ENCODE measurements around the gene TUBGCP3.

TUBGCP3 gene

DNA sequence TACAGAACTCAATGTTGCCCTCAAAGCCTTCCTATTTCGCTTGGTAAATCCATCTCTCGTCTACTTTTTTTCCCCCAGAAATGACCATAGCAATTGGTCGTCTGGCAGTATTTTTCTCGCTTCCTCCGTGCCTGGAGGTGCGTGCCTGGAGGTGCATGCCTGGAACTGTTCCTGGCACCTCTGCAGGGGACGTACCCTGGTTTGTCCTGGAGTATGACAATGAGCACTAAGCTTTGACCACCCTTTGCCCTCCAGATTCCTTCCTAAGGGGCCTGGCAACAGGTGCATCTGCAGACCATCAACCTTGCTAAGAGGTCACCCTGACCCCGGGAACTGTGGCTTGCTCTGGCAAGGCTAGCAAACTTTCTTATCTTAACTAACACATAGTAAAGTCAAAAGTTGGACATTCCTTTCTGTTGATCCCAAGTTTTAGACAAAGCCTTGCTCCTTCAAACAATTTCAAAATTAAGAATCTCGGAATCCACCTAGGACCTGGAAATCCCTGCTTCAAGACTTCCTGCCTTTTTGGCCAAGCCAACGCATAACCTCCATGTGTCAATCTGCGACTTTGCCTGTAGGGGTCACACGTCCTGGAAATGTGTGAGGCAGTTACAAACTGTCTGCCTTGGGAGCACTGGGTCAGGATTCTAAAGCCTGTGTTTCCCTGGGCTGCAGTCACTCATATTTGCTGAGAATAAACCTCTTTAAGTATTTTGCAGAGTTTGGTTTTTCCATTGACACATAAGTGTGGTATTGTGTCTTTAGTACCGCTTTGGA lies 28.8 kb upstream of the TUBGCP3 start:
- DNase-seq (ENCODE audit: low spot score), result peak; percentile 58

DNA sequence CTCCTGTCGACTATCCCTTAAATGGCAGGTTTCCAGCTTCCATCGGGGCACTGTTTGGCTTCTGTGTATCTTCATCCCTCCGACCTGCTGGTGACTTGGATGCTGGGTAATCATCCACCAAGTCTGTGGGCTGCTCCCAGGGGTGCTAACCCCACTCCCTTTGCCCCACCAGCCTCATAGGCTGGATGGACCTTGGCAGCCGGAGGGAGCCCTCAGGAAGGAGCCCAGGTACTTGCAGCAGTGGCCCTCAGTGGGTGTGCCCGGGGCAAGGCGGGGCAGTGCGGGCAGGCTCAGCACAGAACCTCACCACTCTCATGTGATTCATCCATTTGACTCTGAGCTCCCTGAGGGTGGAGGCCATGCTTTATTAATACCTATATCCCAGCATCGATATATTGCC lies 27.4 kb upstream of the TUBGCP3 start:
- DNase-seq (ENCODE audit: low spot score), result peak; percentile 31

DNA sequence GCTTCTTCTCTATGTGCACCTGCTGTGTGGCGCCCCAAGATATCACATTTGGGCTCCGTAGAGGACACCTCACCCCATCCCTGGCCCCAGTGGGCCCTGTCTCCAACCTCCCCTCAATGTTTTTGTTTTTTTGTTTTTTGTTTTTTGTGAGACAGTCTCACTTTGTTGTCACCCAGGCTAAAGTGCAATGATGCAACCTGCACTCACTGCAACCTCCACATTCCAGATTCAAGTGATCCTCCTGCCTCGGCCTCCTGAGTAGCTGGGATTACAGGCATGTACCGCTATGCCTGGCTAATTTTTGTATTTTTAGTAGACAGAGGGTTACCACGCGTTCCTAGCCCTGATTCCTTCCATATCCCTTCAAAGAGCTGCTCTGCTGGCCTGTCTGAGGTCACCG lies 26.9 kb upstream of the TUBGCP3 start:
- DNase-seq (ENCODE audit: low spot score), result no peak

DNA sequence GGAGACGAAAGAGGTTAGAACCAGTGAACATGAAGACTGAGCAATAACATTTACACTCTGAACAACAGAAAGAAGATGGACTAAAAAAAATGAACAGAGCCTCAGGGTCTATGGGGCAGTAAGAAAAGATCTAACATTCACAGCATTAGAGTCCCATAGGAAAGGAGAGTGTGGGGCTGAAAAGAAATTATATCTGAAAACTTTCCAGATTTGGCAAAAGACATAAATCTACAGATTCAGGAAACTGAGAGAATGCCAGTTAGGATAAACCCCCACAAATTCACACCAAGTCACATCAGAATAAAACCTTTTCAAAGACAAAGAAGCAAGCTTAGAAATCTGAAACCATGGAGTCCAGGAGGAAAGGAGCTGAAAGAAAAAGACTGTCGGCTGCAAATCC lies 20.3 kb upstream of the TUBGCP3 start:
- no peak for DNase-seq (ENCODE audit: low spot score)

DNA sequence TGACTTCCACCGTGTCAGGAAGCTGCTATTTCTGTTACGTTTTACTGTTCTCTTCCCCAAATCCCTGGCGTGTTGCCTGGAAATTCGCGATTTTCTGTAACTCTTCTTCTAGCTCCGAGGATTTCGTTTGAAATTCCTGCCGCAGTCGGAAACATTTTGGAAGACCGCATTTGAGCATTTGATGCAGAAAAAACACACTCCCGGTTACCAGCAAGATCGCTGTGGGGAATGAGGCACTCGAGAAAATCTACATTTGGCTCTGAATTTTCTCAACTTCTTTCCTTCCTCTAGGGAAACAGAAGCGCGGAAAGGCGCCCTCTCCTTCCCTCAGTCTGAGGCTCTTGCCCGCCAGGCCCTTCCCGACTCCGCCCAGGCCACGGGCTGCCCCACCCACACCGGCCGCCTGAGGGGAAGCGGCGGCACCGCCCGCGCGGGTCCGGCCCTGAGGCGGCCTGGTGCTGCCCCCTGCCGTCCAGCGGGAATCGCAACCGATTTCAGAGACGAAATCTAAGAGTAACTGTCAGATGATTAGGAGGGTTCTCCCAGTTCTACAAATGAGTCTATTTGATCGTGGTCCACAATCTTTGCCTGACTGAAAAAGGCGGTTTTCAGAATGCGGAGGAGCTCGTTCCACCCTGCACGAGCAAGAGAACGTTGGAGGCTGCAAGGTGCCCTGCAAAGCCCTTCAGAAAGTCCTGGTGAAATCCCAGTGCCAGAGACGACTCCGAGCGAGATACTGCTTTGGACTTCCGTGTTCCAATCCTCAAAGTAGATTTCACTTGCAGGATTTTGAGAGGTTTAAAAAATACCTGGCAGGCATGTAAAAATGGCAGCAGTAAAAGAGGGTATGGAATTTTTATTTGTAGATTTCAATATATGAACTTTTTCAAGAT lies 18.4 kb upstream of the TUBGCP3 start:
- DNase-seq (ENCODE audit: low spot score), result peak; percentile 93

DNA sequence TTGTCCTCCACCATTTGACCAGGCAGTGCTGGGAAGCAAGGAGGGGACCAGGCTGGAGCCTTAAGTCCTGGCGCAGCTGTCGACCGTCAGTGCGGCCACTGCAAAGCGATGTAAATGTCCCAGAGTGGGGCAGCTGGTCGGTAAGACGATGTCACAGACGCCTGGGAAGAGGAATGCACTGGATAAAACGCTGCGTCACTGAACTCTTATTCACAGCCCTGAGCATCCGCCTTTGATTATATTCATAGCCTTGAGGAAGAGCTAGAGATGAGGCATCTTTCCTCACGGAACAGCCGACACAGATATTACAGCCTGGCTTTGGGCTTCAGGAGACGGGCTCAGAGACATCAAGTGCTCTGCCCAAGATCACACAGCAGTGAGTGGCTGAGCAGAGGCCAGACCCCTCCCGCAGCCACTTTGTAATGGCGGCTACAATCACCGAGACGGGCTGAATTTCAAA lies 17.6 kb upstream of the TUBGCP3 start:
- DNase-seq (ENCODE audit: low spot score), result no peak

DNA sequence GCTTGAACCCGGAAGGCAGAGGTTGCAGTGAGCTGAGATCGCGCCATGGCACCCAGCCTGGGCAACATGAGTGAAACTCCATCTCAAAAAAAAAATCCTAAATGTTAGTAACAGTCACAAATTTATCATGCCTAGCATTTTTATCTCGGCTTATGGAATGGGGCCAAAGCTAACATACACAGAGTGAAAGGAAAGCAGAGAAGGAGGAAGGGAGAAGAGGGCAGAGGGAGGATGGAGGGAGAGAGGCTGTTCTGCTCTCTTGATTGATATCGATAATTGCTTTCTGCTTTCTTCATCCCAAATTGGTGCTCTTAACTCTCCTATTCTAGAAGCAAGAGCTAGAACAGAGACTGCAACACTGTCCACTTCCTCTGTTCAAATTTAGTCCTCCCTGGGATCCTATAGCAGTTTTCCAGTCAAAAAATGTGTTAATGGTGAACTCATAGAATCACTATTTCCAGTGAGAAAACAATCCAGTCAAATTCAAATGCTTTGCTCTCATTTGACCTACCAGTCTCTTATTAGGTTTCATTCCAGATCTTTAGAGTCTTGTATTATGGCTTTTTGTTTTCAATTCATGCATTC lies 15.8 kb upstream of the TUBGCP3 start:
- no peak for DNase-seq (ENCODE audit: low spot score)

DNA sequence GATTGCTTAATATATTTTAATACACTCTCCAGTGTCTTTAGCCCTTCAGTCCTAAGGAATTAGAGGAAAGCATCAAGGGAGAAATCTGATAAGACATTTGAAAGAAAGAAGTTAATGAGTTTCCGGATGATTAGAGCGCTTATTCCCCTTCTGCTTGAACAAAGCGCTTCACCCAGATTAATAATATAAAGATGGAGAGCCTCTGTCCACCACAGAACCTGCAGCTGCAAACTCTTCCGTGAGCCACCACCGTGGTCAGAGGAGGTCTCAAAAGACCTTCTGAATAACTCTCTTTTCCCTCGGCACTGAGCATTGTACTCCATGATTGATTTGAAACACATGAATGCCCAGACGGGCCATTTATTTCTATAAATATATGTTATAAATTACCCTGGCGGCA lies 14.2 kb upstream of the TUBGCP3 start:
- no peak for DNase-seq (ENCODE audit: low spot score)

DNA sequence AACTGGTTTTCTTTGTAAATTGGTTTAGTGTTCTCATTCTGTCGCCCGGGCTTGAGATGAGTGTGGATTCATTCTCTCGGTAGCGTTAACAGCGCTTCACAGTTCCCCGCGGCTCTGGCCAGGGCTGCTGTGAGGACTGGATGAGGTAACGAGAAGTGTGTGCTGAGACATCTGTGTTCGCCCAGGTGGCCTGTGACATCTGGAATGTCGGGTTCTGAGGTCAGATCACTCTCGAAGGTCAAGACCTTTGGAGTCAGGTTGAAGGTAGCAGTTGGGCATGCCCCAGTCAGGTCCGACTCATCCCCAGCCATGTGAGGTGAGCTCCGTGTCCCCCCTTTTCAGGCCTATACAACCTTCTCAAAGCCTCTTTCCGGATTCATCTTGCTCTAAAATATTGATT lies 13.4 kb upstream of the TUBGCP3 start:
- no peak for DNase-seq (ENCODE audit: low spot score)

DNA sequence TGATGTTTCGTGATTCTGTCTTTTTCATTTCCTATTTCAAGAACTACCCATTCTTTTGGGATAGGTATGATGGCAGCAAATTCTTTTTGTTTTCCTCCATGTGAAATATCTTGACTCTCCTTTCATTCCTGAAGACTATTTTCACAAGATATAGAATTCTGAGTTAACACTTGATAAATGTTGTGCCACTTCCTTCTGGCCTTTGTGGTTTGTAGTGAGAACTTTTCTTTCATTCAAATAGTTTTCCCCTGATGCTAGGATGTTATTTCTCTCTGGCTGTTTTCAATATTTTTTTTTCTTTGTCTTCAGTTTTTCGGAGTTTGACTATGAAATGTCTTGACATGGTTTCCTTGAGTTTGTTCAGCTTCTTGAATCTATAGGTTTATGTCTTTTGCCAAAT lies 8.3 kb upstream of the TUBGCP3 start:
- no peak for DNase-seq (ENCODE audit: low spot score)

DNA sequence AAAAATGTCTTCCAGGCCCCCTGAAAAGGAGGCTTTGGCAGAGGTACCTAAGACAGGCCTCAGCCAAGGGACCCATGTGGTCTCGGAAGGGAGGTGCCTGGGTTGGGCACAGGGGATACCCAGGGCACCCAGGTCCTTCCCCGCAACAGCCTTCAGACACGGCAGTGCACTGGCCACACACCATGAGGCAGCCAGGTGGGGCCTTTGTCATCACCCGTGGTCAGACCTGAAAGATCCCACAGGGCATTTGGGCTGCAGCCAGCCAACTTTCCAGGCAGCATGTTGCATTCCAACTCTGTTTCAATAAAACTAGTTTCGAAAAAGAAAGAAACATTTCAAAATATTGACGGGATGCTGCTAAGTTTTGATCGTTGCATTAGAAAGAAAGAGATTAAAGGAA lies 4.7 kb upstream of the TUBGCP3 start:
- no peak for DNase-seq (ENCODE audit: low spot score)

DNA sequence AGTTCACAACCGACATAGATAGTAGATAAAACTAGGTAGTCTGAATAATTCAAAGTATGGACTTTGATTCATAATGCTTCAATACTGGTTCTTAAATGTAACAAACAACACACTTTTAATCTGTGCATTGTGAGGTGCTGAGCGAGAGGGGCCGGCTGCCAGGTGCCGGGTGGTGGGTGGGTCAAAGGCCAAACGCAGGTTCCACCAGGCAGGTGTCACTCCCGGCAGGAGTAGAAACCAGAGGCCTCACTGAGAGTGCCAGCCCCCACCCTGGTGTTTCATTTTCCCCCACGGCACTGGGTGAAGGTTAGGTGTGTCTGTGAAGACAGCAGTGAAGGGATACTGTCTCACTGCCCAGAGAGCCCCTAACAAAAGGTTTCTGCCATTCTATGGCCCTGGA lies 4.2 kb upstream of the TUBGCP3 start:
- DNase-seq (ENCODE audit: low spot score), result no peak

DNA sequence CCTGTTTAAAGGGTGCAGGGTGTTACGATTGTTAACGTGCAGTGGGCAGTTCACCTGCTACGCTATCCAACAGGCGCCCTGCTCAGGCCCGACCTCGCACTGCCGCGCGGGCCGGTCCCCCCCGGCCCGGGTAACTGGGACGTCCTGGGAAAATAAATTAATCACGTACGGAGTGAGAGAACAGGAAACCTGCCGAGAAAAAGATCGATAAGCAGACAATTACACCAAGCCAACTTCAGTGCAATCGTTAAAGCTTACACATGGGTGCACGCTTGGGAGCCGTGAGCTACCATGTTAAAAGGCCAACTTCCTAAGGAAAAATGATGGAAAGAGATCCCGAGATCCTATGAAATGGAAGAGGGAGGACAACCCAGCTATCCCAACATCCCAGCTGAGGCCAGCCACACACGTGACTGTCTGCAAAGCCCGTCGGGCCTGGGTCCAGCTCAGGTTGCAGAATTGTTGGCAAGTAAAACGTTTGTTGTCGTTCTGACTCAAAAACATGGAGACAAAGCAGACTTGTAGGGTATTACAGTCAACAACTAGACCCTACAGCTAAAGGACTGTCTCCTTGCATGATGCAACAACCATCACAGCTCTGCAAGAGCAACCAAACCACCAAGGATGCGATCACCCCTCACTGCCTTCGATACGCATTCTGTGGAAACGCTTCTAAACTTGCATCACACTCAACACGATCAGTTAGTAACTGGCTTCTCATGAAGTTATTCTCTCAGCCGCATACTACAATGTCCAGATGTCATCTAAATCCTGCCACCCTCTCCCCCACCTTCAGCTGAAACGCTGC lies 741 bp upstream of the TUBGCP3 start:
- no peak for DNase-seq (ENCODE audit: low spot score)

DNA sequence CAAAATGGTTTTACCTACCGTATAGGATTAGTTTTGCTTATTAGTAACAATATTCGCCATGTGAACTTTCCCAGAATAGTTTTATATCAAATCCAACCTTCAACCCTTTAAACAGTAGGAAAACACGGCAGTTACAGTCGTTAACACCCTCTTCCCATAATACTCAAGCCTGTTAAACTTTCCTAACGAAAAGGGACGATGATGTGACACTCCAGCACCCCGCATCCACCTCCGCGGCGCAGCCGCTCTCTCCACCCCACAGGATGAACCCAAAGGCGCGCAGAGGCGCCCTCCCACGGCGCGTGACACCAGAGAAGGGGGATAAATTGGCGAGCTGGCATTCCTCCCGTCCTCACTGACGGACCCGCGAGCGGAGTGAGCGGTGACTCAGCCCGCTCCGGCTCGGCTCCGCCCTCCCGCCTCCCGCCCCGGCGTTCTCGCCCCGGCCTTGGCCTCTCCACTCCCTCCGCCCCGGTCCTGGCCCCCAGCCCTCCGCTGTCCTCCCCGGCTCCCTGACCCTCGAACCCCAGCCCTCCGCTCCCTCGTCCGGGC lies 665 bp downstream of the TUBGCP3 start:
- DNase-seq (ENCODE audit: low spot score), result peak; percentile 85

DNA sequence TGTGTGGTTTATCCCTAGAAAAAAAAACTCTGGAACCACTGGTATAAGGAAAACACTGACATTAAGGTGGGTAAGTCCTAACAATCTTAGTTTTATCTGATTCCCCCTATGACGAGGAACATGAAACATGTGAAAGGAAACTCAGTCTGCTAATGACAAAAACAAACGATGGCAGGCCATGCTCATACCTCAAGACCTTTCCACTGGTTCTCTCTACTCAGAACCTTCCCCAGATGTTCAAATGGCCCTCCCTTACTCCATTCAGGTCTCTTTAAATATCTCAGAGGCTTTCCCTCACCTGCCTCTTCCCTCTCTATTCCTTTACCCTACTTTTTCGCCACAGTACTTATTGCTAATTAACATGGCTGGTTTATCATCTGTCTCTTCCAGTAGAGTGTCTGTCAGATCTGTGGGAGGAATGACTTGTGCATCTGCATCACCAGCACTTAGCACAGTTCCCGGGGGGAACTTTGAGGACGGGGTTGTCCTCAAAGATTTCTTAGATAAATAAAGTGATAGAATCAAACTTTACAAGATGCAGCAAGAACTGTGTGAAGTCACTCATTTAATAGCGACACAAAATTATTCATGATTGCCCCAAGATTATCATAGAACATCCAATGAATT lies 1.5 kb downstream of the TUBGCP3 start:
- no peak for DNase-seq (ENCODE audit: low spot score)

DNA sequence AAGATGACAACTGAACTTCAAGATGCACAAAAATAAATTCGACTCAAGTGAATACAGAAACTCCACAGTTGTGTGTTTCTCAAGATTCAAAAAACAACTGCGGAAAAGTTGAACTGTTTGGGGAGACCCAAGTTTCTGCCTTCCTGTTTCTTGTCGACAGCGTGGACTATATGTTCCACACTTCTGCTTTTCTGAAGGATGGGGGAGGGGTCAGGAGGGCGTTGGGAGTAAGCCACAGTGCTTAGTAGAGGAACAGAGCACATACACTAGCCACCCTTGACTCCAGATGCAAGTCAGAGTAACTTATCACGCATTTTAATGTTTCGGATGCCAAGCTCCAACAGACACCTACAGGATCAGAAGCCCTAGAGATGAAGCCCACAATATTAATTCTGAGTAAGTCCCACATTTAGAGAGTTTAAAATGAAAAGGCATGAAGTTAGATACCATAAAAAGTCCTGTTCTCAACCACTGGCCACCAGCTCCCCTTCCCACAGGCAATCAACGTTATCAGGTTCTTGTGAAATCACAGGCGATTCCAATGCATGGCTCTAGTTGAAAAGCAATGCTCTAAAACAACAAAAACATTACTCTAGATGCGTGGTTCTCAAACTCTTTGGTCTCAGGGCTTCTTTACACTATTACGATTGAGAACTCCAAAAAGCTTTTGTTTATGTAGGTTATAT lies 4.2 kb downstream of the TUBGCP3 start:
- DNase-seq (ENCODE audit: low spot score), result no peak

DNA sequence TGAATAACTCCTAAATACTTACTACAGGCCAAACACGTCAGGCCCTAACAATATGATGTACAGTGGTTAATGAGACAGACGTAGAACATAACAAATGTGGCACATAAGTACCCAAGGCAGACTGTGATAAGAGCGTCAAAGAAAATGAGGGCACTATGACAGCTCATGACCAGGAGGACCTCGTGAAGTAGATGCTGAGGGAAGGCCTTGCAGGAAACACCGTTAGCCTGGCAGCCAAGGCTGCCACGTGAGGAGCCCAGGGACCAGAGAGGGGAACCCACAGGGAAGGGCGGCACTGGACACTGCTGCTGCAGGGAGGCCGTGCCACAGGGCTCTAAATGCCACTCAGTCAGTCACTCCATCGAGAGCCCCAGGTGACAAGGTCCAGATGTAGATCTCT lies 5.7 kb downstream of the TUBGCP3 start:
- DNase-seq (ENCODE audit: low spot score), result no peak

DNA sequence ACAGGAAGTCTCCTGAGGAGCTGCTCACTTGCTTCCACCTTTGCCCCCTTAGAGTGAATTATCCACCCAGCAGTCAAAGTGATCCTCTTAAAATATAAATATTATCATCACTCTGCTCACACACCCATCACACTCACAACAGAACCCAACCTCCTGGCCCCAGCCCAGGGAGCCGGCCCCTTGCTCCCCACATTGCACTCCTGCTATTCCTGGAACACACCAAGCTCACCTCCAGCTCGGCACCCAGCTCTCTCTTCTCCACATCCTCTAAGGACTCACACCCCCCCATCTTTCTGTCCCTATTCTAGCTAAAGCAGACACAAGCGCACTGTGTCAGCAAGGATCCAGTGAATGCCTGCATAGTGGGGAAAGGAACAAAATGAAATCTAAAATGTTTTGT lies 7.0 kb downstream of the TUBGCP3 start:
- DNase-seq (ENCODE audit: low spot score), result no peak

DNA sequence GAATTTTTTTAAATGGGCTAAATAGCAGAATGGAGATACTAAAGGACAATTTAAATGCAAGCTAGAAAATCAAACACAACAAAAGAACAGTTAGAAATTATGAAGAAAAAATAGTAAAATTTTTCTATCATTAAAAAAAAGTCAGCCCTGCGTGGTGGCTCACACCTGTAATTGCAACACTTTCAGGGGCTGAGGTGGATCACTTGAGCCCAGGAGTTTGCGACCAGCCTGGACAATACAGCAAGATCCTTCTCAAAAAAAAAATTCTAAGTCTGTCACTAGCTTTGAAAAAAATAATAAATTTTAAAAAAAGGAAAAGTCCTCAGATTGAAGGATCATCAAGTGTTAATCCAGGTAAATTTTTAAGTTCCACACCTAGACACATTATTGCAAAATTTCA lies 7.7 kb downstream of the TUBGCP3 start:
- DNase-seq (ENCODE audit: low spot score), result no peak

DNA sequence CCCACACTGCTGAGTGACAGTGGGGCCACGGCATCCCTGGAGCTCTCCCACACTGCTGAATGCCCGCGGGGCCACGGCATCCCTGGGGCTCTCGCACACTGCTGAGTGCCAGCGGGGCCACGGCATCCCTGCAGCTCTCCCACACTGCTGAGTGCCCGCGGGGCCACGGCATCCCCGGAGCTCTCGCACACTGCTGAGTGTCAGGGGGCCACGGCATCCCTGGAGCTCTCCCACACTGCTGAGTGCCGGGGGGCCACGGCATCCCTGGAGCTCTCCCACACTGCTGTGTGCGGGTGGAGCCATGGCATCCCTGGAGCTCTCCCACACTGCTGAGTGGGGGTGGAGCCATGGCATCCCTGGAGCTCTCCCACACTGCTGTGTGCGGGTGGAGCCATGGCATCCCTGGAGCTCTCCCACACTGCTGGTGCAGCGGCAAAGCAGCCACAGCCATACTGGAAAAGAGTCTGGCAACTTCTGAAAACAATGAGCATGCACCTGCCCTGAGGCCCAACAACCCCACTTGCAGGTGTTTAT lies 8.6 kb downstream of the TUBGCP3 start:
- DNase-seq (ENCODE audit: low spot score), result no peak
